Stomach (tissue), 9 donors: ENCODE results near the gene SNX33. TPM values are rescaled to one million over a fixed set of nuclear protein-coding genes. Genes with fewer than 3 reads are reported as not detected.

Experiments used
- DNase-seq, 2 donors: peaks; one replicate each; pipeline versions ENCODE4 v3.0.0 to v3.0.0-alpha.2; 2013 to 2019
- H3K27ac ChIP-seq, 5 donors: fragments of 200-600 bp in 4 of 5; sonication (generic) in 4 of 5; one replicate each; pipeline ENCODE4 v1.5.1; 2013 to 2019; ENCODE audit warnings: mild to moderate bottlenecking in 1 of 5, moderate library complexity in 1 of 5
- H3K27me3 ChIP-seq, 3 donors: fragments of 200-600 bp; sonication (generic); one replicate each; pipeline ENCODE4 v1.5.1; 2017 to 2019; ENCODE audit warnings: mixed run types in 1 of 3
- H3K36me3 ChIP-seq, 4 donors: fragments of 200-600 bp; sonication (generic); 1 replicate in 3 of 4; 2 replicates in 1 of 4; pipeline ENCODE4 v1.5.1; 2016 to 2019
- H3K4me1 ChIP-seq, 4 donors: fragments of 200-600 bp; sonication (generic); one replicate each; pipeline ENCODE4 v1.5.1; 2016 to 2019
- H3K4me3 ChIP-seq, 4 donors: fragments of 200-600 bp; sonication (generic) in 3 of 4; one replicate each; pipeline ENCODE4 v1.5.1; 2016 to 2019; ENCODE audit warnings: mild to moderate bottlenecking in 1 of 4
- H3K9me3 ChIP-seq, 4 donors: fragments of 200-600 bp; sonication (generic); one replicate each; pipeline ENCODE4 v1.5.1; 2016 to 2019
- CTCF ChIP-seq, 7 experiments: fragments of 450-650 bp in 4 of 7; fragments of 200-600 bp in 3 of 7; sonication (generic) in 3 of 7; IDR thresholded peaks; one replicate each; pipeline ENCODE4 v1.5.1; 2016 to 2019; ENCODE audit warnings: antibody characterized with exemption in 7 of 7, control low read depth in 2 of 7, mild to moderate bottlenecking in 1 of 7
- EP300 ChIP-seq: sonication (generic); formaldehyde crosslinking; IDR thresholded peaks from one replicate; pipeline ENCODE4 v1.6.1; 2017; ENCODE audit warnings: antibody characterized with exemption
- POLR2A ChIP-seq, 4 donors: fragments of 450-650 bp; IDR thresholded peaks; one replicate each; pipeline ENCODE4 v1.6.1; 2016; ENCODE audit warnings: antibody characterized with exemption in 4 of 4, control low read depth in 2 of 4, mild to moderate bottlenecking in 1 of 4, moderate library complexity in 1 of 4
- POLR2AphosphoS5 ChIP-seq, 3 donors: sonication (generic); formaldehyde crosslinking; IDR thresholded peaks; one replicate each; pipeline ENCODE4 v1.6.1; 2016; ENCODE audit warnings: antibody characterized with exemption in 3 of 3
- WGBS, 5 donors: extraction: QIAGEN DNeasy Blood & Tissue Kit in 3 of 5; methylation state at CpG; one replicate each; pipeline versions ENCODE4 v1.1.5 to v1.1.7; 2013 to 2018; 5-methylcytosine and 5-hydroxymethylcytosine counted together
- intact Hi-C: fragments of 100-400 bp; cut with DNase I; formaldehyde crosslinking; loops from one replicate; pipeline ENCODE4 v1.15.1; 2023; ENCODE audit warnings: low total_unique reads
- polyA plus RNA-seq, 3 donors: library from polyadenylated mRNA; stranded (reverse); fragments of 200-250 nt; gene quantifications; one replicate each; pipeline ENCODE4 v1.2.3, GENCODE V29; 2013
- total RNA-seq, 5 donors: library from RNA; depleted of rRNA; stranded (reverse); fragments of >200 nt; gene quantifications; one replicate each; pipeline versions ENCODE4 v1.1.0 to v1.2.3, GENCODE V29; 2014 to 2016
- donor health status: healthy with polysubstance abuse.
- donor health status: Bipolar disorder and iron deficiency.
- donor health status: healthy.

SNX33 gene
- total and polyA plus RNA-seq, 8 donors, result 11.0 to 36.8 (median 16.1) TPM

- intact Hi-C loops, result no loop called here
- Histone ChIP-seq H3K4me1 (peaks cover 65 to 98% (median 89%) of the 10 kb centered on the region in 4 donors), H3K36me3 (peaks cover 9 to 33% (median 15%) of the 10 kb centered on the region in 4 donors)
These were observed 15.3 kb downstream of the SNX33 start for GRCh38 chr15:75662823-75663519.

GRCh38 chr15:75663931-75664421, 16.3 kb downstream of the SNX33 start:
- Histone ChIP-seq H3K4me3 (no peak overlapping the region), H3K27ac (peak overlapping the region; percentile 57 to 88 (median 84)), H3K27me3 (no peaks in the 10 kb centered on the region), H3K4me1 (peaks cover 61 to 91% (median 84%) of the 10 kb centered on the region in 4 donors), H3K36me3 (peaks cover 0 to 23% (median 9%) of the 10 kb centered on the region in 4 donors), H3K9me3 (no peaks in the 10 kb centered on the region)
- TF ChIP-seq EP300 (no peak), CTCF (IDR thresholded peaks at IDR 0.05) (no peak), POLR2AphosphoS5 (IDR thresholded peaks at IDR 0.05) (peak in 2 of 3 donors; percentile 42 to 62), POLR2A (IDR thresholded peaks at IDR 0.05) (no peak)
- peak; percentile 68 to 78 for DNase-seq
- 27 to 62% (median 47%) methylated on average over 8 to 11 of the region's 11 CpGs for WGBS, 5 donors
- intact Hi-C loops, result no loop called here

More at GRCh38 chr15:75662823-75663519, 15.3 kb downstream of the SNX33 start:
- DNase-seq, result no peak
- no peaks in the 10 kb centered on the region for H3K27me3 ChIP-seq
- no peaks in the 10 kb centered on the region for H3K9me3 ChIP-seq
- 89 to 95% (median 94%) methylated on average over 5 to 9 of the region's 9 CpGs for WGBS, 5 donors
- H3K4me3 ChIP-seq, result no peak overlapping the region
- peak overlapping the region; percentile 57 to 88 (median 84) for H3K27ac ChIP-seq
- no peak for TF ChIP-seq POLR2AphosphoS5 (IDR thresholded peaks at IDR 0.05)
- no peak for TF ChIP-seq EP300
- no peak for TF ChIP-seq CTCF (IDR thresholded peaks at IDR 0.05)
- no peak for TF ChIP-seq POLR2A (IDR thresholded peaks at IDR 0.05)

- intact Hi-C loops, result no loop called here
- TF ChIP-seq CTCF (IDR thresholded peaks at IDR 0.05) (no peak), POLR2A (IDR thresholded peaks at IDR 0.05) (no peak), POLR2AphosphoS5 (IDR thresholded peaks at IDR 0.05) (peak; percentile 28 to 85 (median 64)), EP300 (no peak)
- 48 to 63% (median 49%) methylated on average over 15 of the region's 15 CpGs for WGBS, 5 donors
- H3K4me1 ChIP-seq, result peaks cover 34 to 71% (median 61%) of the 10 kb centered on the region in 4 donors
- DNase-seq, result peak; percentile 65 to 93
- H3K27ac ChIP-seq, result peak overlapping the region; percentile 37 to 88 (median 79)
- no peak overlapping the region for H3K4me3 ChIP-seq
- no peaks in the 10 kb centered on the region for H3K9me3 ChIP-seq
- no peaks in the 10 kb centered on the region for H3K27me3 ChIP-seq
- H3K36me3 ChIP-seq, result peaks cover 0 to 7% (median 0%) of the 10 kb centered on the region in 4 donors
These were observed 19.2 kb downstream of the SNX33 start for GRCh38 chr15:75666823-75667501.

- DNase-seq, result peak; percentile 45 to 65
- Histone ChIP-seq H3K27ac (peak overlapping the region in 3 of 5 donors; percentile 18 to 88 (median 43)), H3K36me3 (no peaks in the 10 kb centered on the region), H3K4me1 (peaks cover 44 to 71% (median 60%) of the 10 kb centered on the region in 4 donors), H3K27me3 (no peaks in the 10 kb centered on the region), H3K4me3 (no peak overlapping the region), H3K9me3 (no peaks in the 10 kb centered on the region)
- intact Hi-C loops, result no loop called here
- no peak for TF ChIP-seq CTCF (IDR thresholded peaks at IDR 0.05)
- TF ChIP-seq EP300, result no peak
- peak in 1 of 3 donors; percentile 24 for TF ChIP-seq POLR2AphosphoS5 (IDR thresholded peaks at IDR 0.05)
- WGBS, 5 donors, result 64 to 78% (median 76%) methylated on average over 9 to 14 of the region's 14 CpGs
These were observed 21.6 kb downstream of the SNX33 start for GRCh38 chr15:75669191-75669878.
